HG03280 (cell line): ENCODE results near the gene INTS11.

Source experiments
- ATAC-seq: cut with Tn5 transposase; IDR thresholded peaks from one replicate; pipeline ENCODE4 v1.9.1; 2021; ENCODE audit warnings: mild to moderate bottlenecking, moderate library complexity; ENCODE audit not compliant: unreplicated experiment

INTS11 gene

GRCh38 chr1:1287288-1288110 lies 37.0 kb downstream of the INTS11 start:
- no peak for ATAC-seq

GRCh38 chr1:1286313-1287261 lies 37.9 kb downstream of the INTS11 start:
- no peak for ATAC-seq

- no peak for ATAC-seq
Measured at GRCh38 chr1:1285611-1286311, 38.7 kb downstream of the INTS11 start.

- ATAC-seq = no peak
Measured at GRCh38 chr1:1285102-1285571, 39.3 kb downstream of the INTS11 start.

- ATAC-seq = no peak
Measured at GRCh38 chr1:1284221-1285101, 40.0 kb downstream of the INTS11 start.

- ATAC-seq = no peak
Measured at GRCh38 chr1:1283821-1284220, 40.6 kb downstream of the INTS11 start.

GRCh38 chr1:1282998-1283397 lies 41.5 kb downstream of the INTS11 start:
- no peak for ATAC-seq

GRCh38 chr1:1281533-1282321 lies 42.7 kb downstream of the INTS11 start:
- no peak for ATAC-seq

GRCh38 chr1:1280782-1281481 lies 43.5 kb downstream of the INTS11 start:
- ATAC-seq = no peak

- no peak for ATAC-seq
Measured at GRCh38 chr1:1279028-1279427, 45.4 kb downstream of the INTS11 start.

- no peak for ATAC-seq
Measured at GRCh38 chr1:1278620-1279019, 45.8 kb downstream of the INTS11 start.

- no peak for ATAC-seq
Measured at GRCh38 chr1:1275836-1276235, 48.6 kb downstream of the INTS11 start.

- ATAC-seq = no peak
Measured at GRCh38 chr1:1274931-1275431, 49.5 kb downstream of the INTS11 start.

- no peak for ATAC-seq
Measured at GRCh38 chr1:1274299-1274930, 50.0 kb downstream of the INTS11 start.

- peak; percentile 86 for ATAC-seq
Measured at GRCh38 chr1:1273512-1274298, 50.8 kb downstream of the INTS11 start, which contains the start of gene UBE2J2. Gene UBE2J2, minus strand, starts transcription at chr1:1273854. Its CDS starts 5,862 bp downstream, at chr1:1267992.

- peak; percentile 12 for ATAC-seq
Measured at GRCh38 chr1:1273209-1273511, 51.3 kb downstream of the INTS11 start.
